Central memory CD4-positive, alpha-beta T cell (primary cell): ENCODE results near the gene FGF2.
A peak's percentile ranks its signal among the peaks of the same experiment; 100 is the strongest.

Source experiments
- DNase-seq: peaks from one replicate; pipeline ENCODE4 v3.0.0; 2022

FGF2 gene

DNA sequence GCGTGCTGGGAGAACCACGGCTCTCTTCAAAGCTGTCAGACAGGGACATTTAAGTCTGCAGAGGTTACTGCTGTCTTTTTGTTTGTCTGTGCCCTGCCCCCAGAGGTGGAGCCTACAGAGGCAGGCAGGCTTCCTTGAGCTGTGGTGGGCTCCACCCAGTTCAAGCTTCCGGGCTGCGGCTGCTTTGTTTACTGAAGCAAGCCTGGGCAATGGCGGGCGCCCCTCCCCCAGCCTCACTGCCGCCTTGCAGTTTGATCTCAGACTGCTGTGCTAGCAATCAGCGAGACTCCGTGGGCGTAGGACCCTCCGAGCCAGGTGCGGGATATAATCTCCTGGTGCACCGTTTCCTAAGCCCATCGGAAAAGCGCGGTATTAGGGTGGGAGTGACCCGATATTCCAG, 118.5 kb downstream of the FGF2 start:
- peak; percentile 60 for DNase-seq

DNA sequence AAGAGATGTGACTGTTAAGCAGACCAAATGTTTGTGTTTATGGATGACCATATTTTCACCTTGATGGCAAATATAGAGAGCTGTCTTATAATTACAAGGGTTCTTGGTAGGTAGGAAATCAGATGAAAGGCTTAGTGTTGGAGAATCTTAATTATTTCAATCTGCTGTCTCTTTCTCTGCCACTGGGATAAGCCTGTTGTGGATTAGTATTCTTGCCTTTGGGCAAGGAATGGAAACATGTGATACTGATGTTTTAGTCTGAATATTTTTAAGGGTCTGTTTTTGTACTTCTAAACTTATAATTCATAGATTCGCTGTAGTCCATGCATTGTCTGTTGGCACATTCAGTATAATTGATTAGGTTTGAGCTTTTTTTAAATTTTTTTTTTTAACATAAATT, 119.5 kb downstream of the FGF2 start:
- no peak for DNase-seq
